ENCODE results near the gene ARID5B. TPM values are rescaled to one million over a fixed set of nuclear protein-coding genes. Genes with fewer than 3 reads are reported as not detected.

ARID5B gene
- total and polyA plus RNA-seq, 2 of the 4 experiments (the other 2 are of a cell fraction), result 41.0 to 125 TPM

DNA sequence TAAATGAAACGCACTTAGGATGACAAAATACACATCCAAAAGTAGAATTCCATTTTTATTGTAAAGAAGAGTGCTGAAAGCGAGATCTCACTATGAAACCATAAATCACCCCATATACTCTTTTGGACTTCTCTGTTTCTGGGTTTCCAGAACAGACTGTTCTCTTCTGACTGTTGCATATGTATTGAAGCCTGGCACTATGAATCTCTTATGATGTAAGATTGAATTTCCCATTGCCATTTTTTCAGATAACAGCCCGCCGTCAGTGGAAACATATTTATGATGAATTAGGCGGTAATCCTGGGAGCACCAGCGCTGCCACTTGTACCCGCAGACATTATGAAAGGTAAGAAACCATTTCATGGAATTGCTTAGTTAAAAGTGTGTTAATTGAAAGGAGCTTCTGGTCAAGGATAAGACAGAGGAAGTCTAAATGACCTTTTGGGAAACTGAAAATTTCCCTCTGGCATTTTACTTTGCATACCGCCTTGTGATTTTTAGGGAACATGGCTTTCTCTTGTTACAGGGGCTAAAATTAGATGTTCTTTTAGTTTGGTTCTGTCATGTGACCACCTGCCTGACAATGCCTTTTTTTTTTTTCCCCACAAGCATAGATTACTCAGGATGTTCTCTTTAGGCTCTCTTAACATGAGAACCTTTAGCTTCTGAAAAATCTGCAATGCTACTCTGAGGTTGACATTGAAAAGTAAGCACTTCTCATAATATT is 168.1 kb downstream of the ARID5B start:
- peak overlapping the region; percentile 46 for H2BK5ac ChIP-seq (ENCODE audit: low read depth, low read length, poor library complexity, severe bottlenecking)
- 0 out of 4 replicates have a peak overlapping the region, but pooled peaks of 1 of the 2 experiments have one; percentile 8 for H4K8ac ChIP-seq (ENCODE audit: low read depth in 2 of 2, low read length in 2 of 2)
- no peak overlapping the region for H2AFZ ChIP-seq (replicated peaks; ENCODE audit: low read length, poor library complexity)
- H2BK20ac ChIP-seq (ENCODE audit: low read depth, low read length), result no peak overlapping the region
- H2AK5ac ChIP-seq (ENCODE audit: low read depth, low read length), result no peak overlapping the region
- H3K4ac ChIP-seq (ENCODE audit: low read depth, low read length), result no peak overlapping the region
- H3K18ac ChIP-seq (ENCODE audit: low read depth, low read length), result no peak overlapping the region
- ATAC-seq (ENCODE audit: low read depth) (no peak), DNase-seq (no peak)
- 78% methylated on average over 4 of the region's 8 CpGs; no CpG with 5 or more reads in 1 of the 2 experiments for WGBS, 2 experiments (ENCODE audit: extremely low coverage in 2 of 2, insufficient read length in 1 of 2)
- no peak overlapping the region for H3K4me2 ChIP-seq (ENCODE audit: low read depth, low read length)
- no peak overlapping the region for H3K23ac ChIP-seq (ENCODE audit: low read depth, low read length)
- no peak overlapping the region for H3K4me3 ChIP-seq (ENCODE audit: insufficient read depth, low read depth, low read length)
- H3K36me3 ChIP-seq (ENCODE audit: control insufficient read depth, insufficient read depth, low read length), result peaks cover 81% of the 10 kb centered on the region
- BruUV-seq (replicated peaks), result no TSS peak
- H3K9ac ChIP-seq (ENCODE audit: low read depth, low read length), result no peak overlapping the region
- no peak overlapping the region for H2BK120ac ChIP-seq (ENCODE audit: low read depth, low read length)
- dilution Hi-C loops (cut with HindIII; ENCODE audit: low sequenced_read_pairs, unreplicated experiment), result no loop called here
- H2BK15ac ChIP-seq (ENCODE audit: low read depth, low read length), result no peak overlapping the region
- H3K9me1 ChIP-seq (ENCODE audit: insufficient read depth, low read length), result peaks cover 8% of the 10 kb centered on the region; the same call in 1 of the 2 replicates
- no peak overlapping the region; the same call in 1 of the 2 replicates for H4K5ac ChIP-seq (ENCODE audit: low read depth, low read length)
- intact Hi-C loops (cut with micrococcal nuclease), result no loop called here
- ChIA-PET CTCF (interaction anchor here (0.6 kb wide), 1 partner anchor 168 kb away, joined by 3 read pairs; no protein-coding TSS in a partner anchor), POLR2A (ENCODE audit: unreplicated experiment) (interaction anchor here (0.6 kb wide), 1 partner anchor 165 kb away, joined by 3 read pairs; no protein-coding TSS in a partner anchor)
- H4K20me1 ChIP-seq (ENCODE audit: insufficient read depth, low read length), result peaks cover 62% of the 10 kb centered on the region
- H3K56ac ChIP-seq (ENCODE audit: extremely low read depth, insufficient read depth, low read length), result no peak overlapping the region
- TF ChIP-seq MAFK (IDR thresholded peaks at IDR 0.05; ENCODE audit: low read depth, low read length), result no peak
- TF ChIP-seq, protein P1, sequence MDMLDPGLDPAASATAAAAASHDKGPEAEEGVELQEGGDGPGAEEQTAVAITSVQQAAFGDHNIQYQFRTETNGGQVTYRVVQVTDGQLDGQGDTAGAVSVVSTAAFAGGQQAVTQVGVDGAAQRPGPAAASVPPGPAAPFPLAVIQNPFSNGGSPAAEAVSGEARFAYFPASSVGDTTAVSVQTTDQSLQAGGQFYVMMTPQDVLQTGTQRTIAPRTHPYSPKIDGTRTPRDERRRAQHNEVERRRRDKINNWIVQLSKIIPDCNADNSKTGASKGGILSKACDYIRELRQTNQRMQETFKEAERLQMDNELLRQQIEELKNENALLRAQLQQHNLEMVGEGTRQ (IDR thresholded peaks at IDR 0.05; ENCODE audit: low read depth, low read length), result peak; percentile 59
- H3K79me1 ChIP-seq (ENCODE audit: low read depth in 1 of 2, low read length in 2 of 2), result peaks cover 23 to 63% of the 10 kb centered on the region in 2 experiments
- H3K27ac ChIP-seq (ENCODE audit: insufficient read depth, low read length), result no peak overlapping the region; the same call in 1 of the 2 replicates
- in situ Hi-C loops (cut with MboI; ENCODE audit: low sequenced_read_pairs), result no loop called here
- H2AK9ac ChIP-seq (replicated peaks; ENCODE audit: low read depth, low read length, poor library complexity), result no peak overlapping the region
- no peaks in the 10 kb centered on the region for H3K9me3 ChIP-seq (ENCODE audit: control insufficient read depth, insufficient read depth, low read length)
- no peaks in the 10 kb centered on the region for H3K27me3 ChIP-seq (ENCODE audit: control insufficient read depth, insufficient read depth, low read length)
- peaks cover 26% of the 10 kb centered on the region for H3K4me1 ChIP-seq (ENCODE audit: control insufficient read depth, insufficient read depth, low read length)
- no peak overlapping the region for H4K91ac ChIP-seq (ENCODE audit: insufficient read depth, low read depth, low read length)
- no peak overlapping the region for H3K14ac ChIP-seq (replicated peaks; ENCODE audit: low read depth, low read length)
